Calu3 (cell line): ENCODE measurements around the gene KCNIP3. TPM values are rescaled to one million over a fixed set of nuclear protein-coding genes. Genes with fewer than 3 reads are reported as not detected.
A peak's percentile ranks its signal among the peaks of the same experiment; 100 is the strongest.

Experiments
- BruUV-seq: library from RNA; stranded (reverse); fragments of 400-500 nt; replicated peaks from 2 replicates; lab custom pipeline; 2021; lab: Mats Ljungman, UMichigan
- CTCF ChIA-PET: fragments of 300-600 bp; sonication (Branson Sonifier 250); formaldehyde crosslinking; loops from one replicate; lab custom pipeline; 2022; ENCODE audit warnings: antibody characterized with exemption; lab: Charles Lee
- DNase-seq: peaks from one replicate; pipeline ENCODE4 v3.0.0; 2022
- H3K27ac Mint-ChIP-seq: one replicate; pipeline ENCODE4 v1.8.0; 2022; ENCODE audit warnings: mixed read lengths; ENCODE audit not compliant: unreplicated experiment
- H3K27me3 Mint-ChIP-seq: one replicate; pipeline ENCODE4 v1.8.0; 2022; ENCODE audit warnings: mixed read lengths; ENCODE audit not compliant: unreplicated experiment
- H3K36me3 Mint-ChIP-seq: one replicate; pipeline ENCODE4 v1.8.0; 2022; ENCODE audit warnings: mild to moderate bottlenecking, moderate library complexity, mixed read lengths; ENCODE audit not compliant: insufficient read depth, unreplicated experiment
- H3K4me1 Mint-ChIP-seq: one replicate; pipeline ENCODE4 v1.8.0; 2022; ENCODE audit warnings: mild to moderate bottlenecking, low read depth, mixed read lengths; ENCODE audit not compliant: unreplicated experiment
- H3K4me3 Mint-ChIP-seq: one replicate; pipeline ENCODE4 v1.8.0; 2022; ENCODE audit warnings: mild to moderate bottlenecking, low read depth, moderate library complexity, mixed read lengths; ENCODE audit not compliant: unreplicated experiment
- H3K9me3 Mint-ChIP-seq: one replicate; pipeline ENCODE4 v1.8.0; 2022; ENCODE audit warnings: low read depth, mixed read lengths; ENCODE audit not compliant: unreplicated experiment
- CTCF ChIP-seq: fragments of 200-600 bp; IDR thresholded peaks from one replicate; pipeline ENCODE4 v1.8.0; 2022; ENCODE audit warnings: antibody characterized with exemption; ENCODE audit not compliant: unreplicated experiment
- intact Hi-C: fragments of 100-400 bp; cut with micrococcal nuclease; formaldehyde crosslinking; loops from one replicate; pipeline ENCODE4 v1.10.0; 2022; ENCODE audit not compliant: unreplicated experiment
- total RNA-seq: library from RNA; stranded (reverse); gene quantifications from 2 replicates; pipeline ENCODE4 v1.2.3, GENCODE V29; 2022

Gene KCNIP3
- total RNA-seq, 1 experiment from 2014 or later, result 1.1 TPM

- peak; percentile 78 for DNase-seq
- intact Hi-C loops, result loop anchor here (1.0 to 5.0 kb wide), 2 partner anchors 43 to 84 kb away; partner anchors contain the start of gene PROM2
- no TSS peak for BruUV-seq
- CTCF ChIA-PET, result interaction anchor here (0.7 to 1.3 kb wide), 3 partner anchors 25 to 193 kb away, joined by 4 to 20 read pairs (median 7); no protein-coding TSS in a partner anchor
- Mint-ChIP-seq H3K4me1 (peaks cover 26% of the 10 kb centered on the region), H3K27me3 (peaks cover 55% of the 10 kb centered on the region), H3K9me3 (no peaks in the 10 kb centered on the region), H3K36me3 (no peaks in the 10 kb centered on the region), H3K27ac (no peak overlapping the region), H3K4me3 (no peak overlapping the region)
- peak; percentile 72 for TF ChIP-seq CTCF
Observed at GRCh38 chr2:95314964-95315611, 17.9 kb downstream of the KCNIP3 start.

GRCh38 chr2:95315801-95316411, 18.8 kb downstream of the KCNIP3 start:
- no peak overlapping the region for H3K4me3 Mint-ChIP-seq
- H3K9me3 Mint-ChIP-seq, result no peaks in the 10 kb centered on the region
- TF ChIP-seq CTCF, result no peak
- intact Hi-C loops, result loop anchor here (1.0 to 5.0 kb wide), 2 partner anchors 44 to 85 kb away; partner anchors contain the start of gene PROM2
- peaks cover 49% of the 10 kb centered on the region for H3K27me3 Mint-ChIP-seq
- H3K27ac Mint-ChIP-seq, result no peak overlapping the region
- CTCF ChIA-PET, result interaction anchor here (0.7 to 1.9 kb wide), 3 partner anchors 25 to 194 kb away, joined by 4 to 7 read pairs (median 6); no protein-coding TSS in a partner anchor
- DNase-seq, result no peak
- BruUV-seq, result no TSS peak
- H3K4me1 Mint-ChIP-seq, result peaks cover 23% of the 10 kb centered on the region
- H3K36me3 Mint-ChIP-seq, result no peaks in the 10 kb centered on the region

- Mint-ChIP-seq H3K4me1 (peaks cover 17% of the 10 kb centered on the region), H3K36me3 (no peaks in the 10 kb centered on the region), H3K27me3 (peaks cover 42% of the 10 kb centered on the region), H3K4me3 (no peak overlapping the region), H3K9me3 (no peaks in the 10 kb centered on the region), H3K27ac (no peak overlapping the region)
- CTCF ChIA-PET, result interaction anchor here (1.9 kb wide), 1 partner anchor 85 kb away, joined by 6 read pairs; no protein-coding TSS in a partner anchor
- no peak for DNase-seq
- BruUV-seq, result no TSS peak
- no peak for TF ChIP-seq CTCF
- intact Hi-C loops, result loop anchor here (5.0 kb wide), 1 partner anchor 44 kb away; the partner anchor contains the start of gene PROM2
Observed at GRCh38 chr2:95316466-95317122, 19.4 kb downstream of the KCNIP3 start.

GRCh38 chr2:95317123-95317500, 20.0 kb downstream of the KCNIP3 start:
- DNase-seq, result no peak
- no TSS peak for BruUV-seq
- CTCF ChIA-PET, result interaction anchor here (1.9 kb wide), 1 partner anchor 85 kb away, joined by 6 read pairs; no protein-coding TSS in a partner anchor
- Mint-ChIP-seq H3K4me3 (no peak overlapping the region), H3K9me3 (no peaks in the 10 kb centered on the region), H3K36me3 (no peaks in the 10 kb centered on the region), H3K27ac (no peak overlapping the region), H3K4me1 (peaks cover 17% of the 10 kb centered on the region), H3K27me3 (peaks cover 41% of the 10 kb centered on the region)
- intact Hi-C loops, result loop anchor here (5.0 kb wide), 1 partner anchor 45 kb away; the partner anchor contains the start of gene PROM2
- no peak for TF ChIP-seq CTCF
